ENCODE results near the gene FAM47B. TPM values are rescaled to one million over a fixed set of nuclear protein-coding genes. Genes with fewer than 3 reads are reported as not detected.

The FAM47B gene
- total RNA-seq (not detected), polyA plus RNA-seq (ENCODE audit: insufficient read length in 2 of 2) (not detected)
- long read RNA-seq, donor 1, result 0 reads
- long read RNA-seq, donor 2, result 0 reads
- long read RNA-seq, donor 3, result 0 reads
- long read RNA-seq, donor 4, result 0 reads

DNA sequence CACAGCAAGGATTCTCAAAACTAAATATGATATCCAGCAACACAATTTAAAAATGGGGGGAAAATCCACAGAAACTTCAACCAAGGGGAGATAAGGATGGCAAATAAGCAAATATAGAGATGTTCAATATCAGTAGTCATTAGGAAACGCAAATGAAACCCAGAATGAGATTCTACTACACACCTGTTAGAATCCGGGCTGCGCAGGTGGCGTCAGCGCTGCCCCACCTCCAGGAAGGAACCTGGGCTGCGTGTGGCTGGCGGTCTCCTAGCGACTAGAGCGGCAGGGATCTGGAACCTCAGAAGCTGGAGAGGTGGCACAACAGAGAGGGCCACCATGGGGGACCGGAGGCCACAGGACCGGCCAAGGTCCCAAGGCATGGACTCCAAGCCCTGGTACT lies at the start of gene FAM47B:
Gene FAM47B, plus strand, starts transcription at position 301 of the 400 bp plus-strand sequence. Its CDS starts 36 bp downstream, at position 337.
- Histone ChIP-seq H3K4me3 (ENCODE audit: low read depth, low read length) (no peak within 1 kb of the TSS), H3K9me3 (ENCODE audit: control insufficient read depth, insufficient read depth, low read length) (peaks cover 2% of the 10 kb centered on the region), H3K36me3 (ENCODE audit: control insufficient read depth, insufficient read depth, low read length) (no peaks in the 10 kb centered on the region), H3K27me3 (ENCODE audit: control insufficient read depth, insufficient read depth, low read length) (no peaks in the 10 kb centered on the region), H3K4me1 (ENCODE audit: control insufficient read depth, insufficient read depth, low read length) (no peaks in the 10 kb centered on the region), H3K27ac (ENCODE audit: low read depth, low read length) (no peak within 1 kb of the TSS)
- 71% methylated on average over 10 of the region's 11 CpGs for WGBS (ENCODE audit: insufficient coverage)
- no peak for DNase-seq (ENCODE audit: low read depth in 4 of 6, low spot score in 6 of 6)

DNA sequence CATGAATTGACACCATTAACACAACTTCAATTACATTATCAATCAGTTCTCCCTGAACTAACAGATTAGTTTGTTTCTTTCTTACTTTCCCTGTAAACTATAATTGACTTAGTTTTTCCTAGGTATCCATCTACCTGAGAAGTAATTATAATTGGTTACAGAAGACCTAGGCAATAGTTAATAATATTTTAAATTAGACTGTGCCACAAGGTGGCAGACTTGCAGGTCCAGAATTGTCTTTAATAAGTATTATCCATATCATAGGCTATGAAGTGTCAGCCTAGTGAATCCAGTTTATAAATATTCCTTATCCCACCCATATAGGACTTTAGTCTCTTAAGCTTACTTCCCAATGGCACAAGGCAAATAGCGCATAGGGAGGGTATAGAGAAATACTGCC lies 48.9 kb upstream of the FAM47B start:
- no CpG with 5 or more reads among the region's 1 CpG for WGBS (ENCODE audit: insufficient coverage)
- no peaks in the 10 kb centered on the region for H3K9me3 ChIP-seq (ENCODE audit: control insufficient read depth, insufficient read depth, low read length)
- H3K27me3 ChIP-seq (ENCODE audit: control insufficient read depth, insufficient read depth, low read length), result no peaks in the 10 kb centered on the region
- no peak overlapping the region for H3K27ac ChIP-seq (ENCODE audit: low read depth, low read length)
- DNase-seq (ENCODE audit: low read depth in 4 of 6, low spot score in 6 of 6), result peak in 2 of 6 donors; percentile 9 to 48
- no peaks in the 10 kb centered on the region for H3K4me1 ChIP-seq (ENCODE audit: control insufficient read depth, insufficient read depth, low read length)
- H3K4me3 ChIP-seq (ENCODE audit: low read depth, low read length), result no peak overlapping the region
- no peaks in the 10 kb centered on the region for H3K36me3 ChIP-seq (ENCODE audit: control insufficient read depth, insufficient read depth, low read length)

GRCh38 chrX:34900691-34901090 lies 41.9 kb upstream of the FAM47B start:
- Histone ChIP-seq H3K27ac (ENCODE audit: low read depth, low read length) (no peak overlapping the region), H3K4me3 (ENCODE audit: low read depth, low read length) (no peak overlapping the region), H3K27me3 (ENCODE audit: control insufficient read depth, insufficient read depth, low read length) (peaks cover 3% of the 10 kb centered on the region), H3K9me3 (ENCODE audit: control insufficient read depth, insufficient read depth, low read length) (no peaks in the 10 kb centered on the region), H3K4me1 (ENCODE audit: control insufficient read depth, insufficient read depth, low read length) (no peaks in the 10 kb centered on the region), H3K36me3 (ENCODE audit: control insufficient read depth, insufficient read depth, low read length) (no peaks in the 10 kb centered on the region)
- DNase-seq (ENCODE audit: low read depth in 4 of 6, low spot score in 6 of 6), result no peak

DNA sequence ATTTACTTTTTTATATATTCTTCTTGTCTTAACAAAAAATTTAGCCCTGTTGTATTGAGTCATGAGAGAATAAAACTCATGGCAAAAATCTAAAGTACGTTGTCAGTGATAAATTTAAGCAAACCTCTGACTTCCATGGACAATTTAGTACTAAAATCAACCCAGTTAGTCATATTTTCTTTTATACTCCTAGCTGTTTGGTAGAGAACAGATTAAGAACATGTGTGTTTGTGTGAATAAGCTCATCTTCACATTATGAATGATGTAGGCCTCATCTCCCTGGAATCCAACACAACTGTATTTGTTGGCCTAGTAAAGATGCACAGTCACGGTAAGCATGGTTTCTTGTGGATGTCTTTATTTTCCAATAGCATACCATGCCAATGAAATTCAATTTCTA lies 40.8 kb upstream of the FAM47B start:
- no peaks in the 10 kb centered on the region for H3K4me1 ChIP-seq (ENCODE audit: control insufficient read depth, insufficient read depth, low read length)
- no CpG with 5 or more reads among the region's 2 CpGs for WGBS (ENCODE audit: insufficient coverage)
- no peak for DNase-seq (ENCODE audit: low read depth in 4 of 6, low spot score in 6 of 6)
- no peak overlapping the region for H3K4me3 ChIP-seq (ENCODE audit: low read depth, low read length)
- H3K9me3 ChIP-seq (ENCODE audit: control insufficient read depth, insufficient read depth, low read length), result no peaks in the 10 kb centered on the region
- peaks cover 3% of the 10 kb centered on the region for H3K27me3 ChIP-seq (ENCODE audit: control insufficient read depth, insufficient read depth, low read length)
- H3K36me3 ChIP-seq (ENCODE audit: control insufficient read depth, insufficient read depth, low read length), result no peaks in the 10 kb centered on the region
- no peak overlapping the region for H3K27ac ChIP-seq (ENCODE audit: low read depth, low read length)

DNA sequence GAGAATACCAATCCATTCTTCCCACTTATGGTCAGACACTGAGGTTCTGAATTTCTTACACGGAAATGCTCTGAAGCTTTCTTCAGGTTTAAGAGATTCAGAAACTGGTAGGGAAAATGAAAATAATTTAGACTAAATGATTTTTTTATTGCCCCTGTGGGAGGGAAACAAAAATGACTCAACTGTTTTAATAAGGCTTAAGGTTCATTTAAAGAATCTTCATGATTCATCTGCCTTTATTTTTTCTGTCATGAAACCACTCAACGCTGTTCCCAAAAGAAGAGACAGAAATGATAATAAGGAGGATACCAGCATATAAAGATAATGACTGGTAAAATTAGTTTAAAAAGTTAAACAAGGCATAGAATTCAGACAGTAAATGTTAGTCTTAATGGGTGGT lies 39.3 kb upstream of the FAM47B start:
- H3K9me3 ChIP-seq (ENCODE audit: control insufficient read depth, insufficient read depth, low read length), result no peaks in the 10 kb centered on the region
- no peak overlapping the region for H3K4me3 ChIP-seq (ENCODE audit: low read depth, low read length)
- WGBS (ENCODE audit: insufficient coverage), result no CpG with 5 or more reads among the region's 2 CpGs
- H3K36me3 ChIP-seq (ENCODE audit: control insufficient read depth, insufficient read depth, low read length), result no peaks in the 10 kb centered on the region
- DNase-seq (ENCODE audit: low read depth in 4 of 6, low spot score in 6 of 6), result peak in 1 of 6 donors; percentile 6
- no peak overlapping the region for H3K27ac ChIP-seq (ENCODE audit: low read depth, low read length)
- H3K27me3 ChIP-seq (ENCODE audit: control insufficient read depth, insufficient read depth, low read length), result peaks cover 3% of the 10 kb centered on the region
- no peaks in the 10 kb centered on the region for H3K4me1 ChIP-seq (ENCODE audit: control insufficient read depth, insufficient read depth, low read length)

- Histone ChIP-seq H3K4me3 (ENCODE audit: low read depth, low read length) (no peak overlapping the region), H3K36me3 (ENCODE audit: control insufficient read depth, insufficient read depth, low read length) (no peaks in the 10 kb centered on the region), H3K4me1 (ENCODE audit: control insufficient read depth, insufficient read depth, low read length) (no peaks in the 10 kb centered on the region), H3K27me3 (ENCODE audit: control insufficient read depth, insufficient read depth, low read length) (no peaks in the 10 kb centered on the region), H3K9me3 (ENCODE audit: control insufficient read depth, insufficient read depth, low read length) (no peaks in the 10 kb centered on the region), H3K27ac (ENCODE audit: low read depth, low read length) (no peak overlapping the region)
- DNase-seq (ENCODE audit: low read depth in 4 of 6, low spot score in 6 of 6), result no peak
- no CpG with 5 or more reads among the region's 2 CpGs for WGBS (ENCODE audit: insufficient coverage)
Measured at GRCh38 chrX:34909151-34909550, 33.4 kb upstream of the FAM47B start.

DNA sequence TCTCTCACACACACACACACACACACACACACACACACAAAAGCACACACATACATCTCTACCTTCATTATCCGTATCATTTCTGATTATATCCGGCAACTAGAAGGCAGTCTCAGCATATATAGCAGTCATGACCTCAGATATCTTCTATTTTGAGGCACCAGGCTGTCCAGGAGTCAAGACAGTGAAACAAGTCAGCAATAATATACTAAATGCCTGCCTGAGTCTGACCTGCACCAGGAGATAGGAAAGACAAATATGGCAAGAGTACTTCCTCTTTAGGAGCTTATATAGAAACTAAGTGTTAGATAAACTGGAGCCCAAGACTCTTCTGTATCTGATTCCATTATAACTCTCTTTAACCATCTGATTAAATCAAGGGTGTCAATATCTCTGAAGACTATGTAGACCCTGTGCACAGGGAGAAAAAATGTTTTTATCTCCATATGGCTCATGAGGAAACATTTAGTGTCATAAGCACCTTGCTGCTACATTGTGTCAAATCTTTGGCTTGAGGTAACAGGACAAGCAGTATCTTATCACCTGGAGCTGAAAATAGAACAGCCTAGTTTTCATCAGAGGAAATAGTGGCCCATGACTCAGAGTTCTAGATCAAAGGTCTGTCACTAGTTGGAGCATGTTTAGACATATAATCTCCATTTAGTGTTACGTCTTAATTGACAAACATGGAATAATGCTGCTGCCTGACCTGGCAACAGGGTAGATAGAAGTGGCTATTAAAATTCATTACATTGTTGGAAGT lies 27.0 kb upstream of the FAM47B start:
- Histone ChIP-seq H3K4me1 (ENCODE audit: control insufficient read depth, insufficient read depth, low read length) (no peaks in the 10 kb centered on the region), H3K27me3 (ENCODE audit: control insufficient read depth, insufficient read depth, low read length) (peaks cover 2% of the 10 kb centered on the region), H3K27ac (ENCODE audit: low read depth, low read length) (no peak overlapping the region), H3K9me3 (ENCODE audit: control insufficient read depth, insufficient read depth, low read length) (no peaks in the 10 kb centered on the region), H3K36me3 (ENCODE audit: control insufficient read depth, insufficient read depth, low read length) (no peaks in the 10 kb centered on the region), H3K4me3 (ENCODE audit: low read depth, low read length) (no peak overlapping the region)
- WGBS (ENCODE audit: insufficient coverage), result 81% methylated on average over 2 of the region's 3 CpGs
- DNase-seq (ENCODE audit: low read depth in 4 of 6, low spot score in 6 of 6), result no peak

- H3K27ac ChIP-seq (ENCODE audit: low read depth, low read length), result no peak overlapping the region
- DNase-seq (ENCODE audit: low read depth in 4 of 6, low spot score in 6 of 6), result no peak
- H3K4me1 ChIP-seq (ENCODE audit: control insufficient read depth, insufficient read depth, low read length), result no peaks in the 10 kb centered on the region
- peaks cover 2% of the 10 kb centered on the region for H3K27me3 ChIP-seq (ENCODE audit: control insufficient read depth, insufficient read depth, low read length)
- 100% methylated on average over 1 of the region's 1 CpG for WGBS (ENCODE audit: insufficient coverage)
- no peak overlapping the region for H3K4me3 ChIP-seq (ENCODE audit: low read depth, low read length)
- no peaks in the 10 kb centered on the region for H3K36me3 ChIP-seq (ENCODE audit: control insufficient read depth, insufficient read depth, low read length)
- no peaks in the 10 kb centered on the region for H3K9me3 ChIP-seq (ENCODE audit: control insufficient read depth, insufficient read depth, low read length)
Measured at GRCh38 chrX:34917146-34917545, 25.4 kb upstream of the FAM47B start.

DNA sequence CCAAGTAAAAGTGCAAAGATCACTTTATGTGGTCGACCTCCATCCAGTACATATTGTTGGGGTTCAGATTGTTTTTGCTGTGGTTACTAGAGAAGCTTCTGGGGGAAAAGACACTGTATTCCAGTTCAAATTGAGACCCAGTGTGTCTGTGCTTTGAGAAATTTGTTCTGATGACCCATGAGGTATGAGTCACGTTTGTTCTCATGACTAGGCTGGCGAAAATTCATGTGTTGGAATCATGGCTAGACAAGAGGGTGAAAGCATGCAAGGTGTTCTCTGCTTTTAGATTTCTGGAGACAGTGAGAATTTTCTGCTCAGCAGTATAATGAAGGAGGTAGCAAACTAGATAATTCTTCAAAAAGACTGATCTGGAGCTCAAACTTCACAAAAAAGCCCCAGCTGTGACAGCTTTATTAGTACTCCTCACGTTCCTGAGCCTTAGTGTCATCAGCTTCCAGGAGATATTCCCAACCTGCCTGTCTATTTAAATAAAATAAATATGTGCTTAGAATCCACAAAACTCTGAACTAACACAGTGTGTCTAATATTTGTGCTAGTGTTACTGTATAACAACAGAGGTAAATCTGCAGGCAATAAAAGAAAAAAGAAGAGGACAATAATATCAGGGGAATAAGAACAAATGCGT lies 24.4 kb upstream of the FAM47B start:
- no peaks in the 10 kb centered on the region for H3K9me3 ChIP-seq (ENCODE audit: control insufficient read depth, insufficient read depth, low read length)

DNA sequence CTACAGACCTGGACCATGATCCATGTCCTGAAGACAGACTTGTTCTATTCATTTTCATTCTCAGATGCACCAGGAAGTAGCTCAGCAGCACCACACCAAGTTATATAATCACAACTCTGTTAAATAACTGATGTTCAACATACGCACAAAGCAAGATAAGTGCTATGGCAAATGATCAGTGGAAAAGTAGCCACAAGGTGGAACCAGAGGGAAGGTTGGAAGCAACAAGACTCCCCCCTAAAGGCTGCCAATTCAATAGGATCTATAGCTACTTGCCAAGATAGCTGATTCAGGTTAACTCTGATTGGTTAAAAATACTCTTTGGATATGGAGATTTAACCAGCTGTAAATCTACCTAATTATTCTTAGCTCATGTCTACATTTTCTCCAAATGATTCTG lies 23.7 kb upstream of the FAM47B start:
- WGBS (ENCODE audit: insufficient coverage), result no CpG with 5 or more reads among the region's 1 CpG
- DNase-seq (ENCODE audit: low read depth in 4 of 6, low spot score in 6 of 6), result peak in 4 of 6 donors; percentile 1 to 67 (median 25)
- no peaks in the 10 kb centered on the region for H3K4me1 ChIP-seq (ENCODE audit: control insufficient read depth, insufficient read depth, low read length)

More for the DNA sequence above, 24.4 kb upstream of the FAM47B start:
- no peaks in the 10 kb centered on the region for H3K4me1 ChIP-seq (ENCODE audit: control insufficient read depth, insufficient read depth, low read length)
- H3K36me3 ChIP-seq (ENCODE audit: control insufficient read depth, insufficient read depth, low read length), result no peaks in the 10 kb centered on the region
- no peak overlapping the region for H3K4me3 ChIP-seq (ENCODE audit: low read depth, low read length)
- WGBS (ENCODE audit: insufficient coverage), result 47% methylated on average over 3 of the region's 5 CpGs
- DNase-seq (ENCODE audit: low read depth in 4 of 6, low spot score in 6 of 6), result no peak
- peaks cover 2% of the 10 kb centered on the region for H3K27me3 ChIP-seq (ENCODE audit: control insufficient read depth, insufficient read depth, low read length)
- no peak overlapping the region for H3K27ac ChIP-seq (ENCODE audit: low read depth, low read length)

More for the DNA sequence above, 23.7 kb upstream of the FAM47B start:
- Histone ChIP-seq H3K4me3 (ENCODE audit: low read depth, low read length) (no peak overlapping the region), H3K36me3 (ENCODE audit: control insufficient read depth, insufficient read depth, low read length) (no peaks in the 10 kb centered on the region), H3K9me3 (ENCODE audit: control insufficient read depth, insufficient read depth, low read length) (no peaks in the 10 kb centered on the region), H3K27me3 (ENCODE audit: control insufficient read depth, insufficient read depth, low read length) (peaks cover 2% of the 10 kb centered on the region), H3K27ac (ENCODE audit: low read depth, low read length) (no peak overlapping the region)
